Breast epithelium (tissue), 3 donors: ENCODE measurements around the gene ERMARD.

ENCODE experiments used
- CTCF ChIP-seq, 3 donors: fragments of 450-650 bp; IDR thresholded peaks; one replicate each; pipeline ENCODE4 v1.5.1; 2016 to 2017; ENCODE audit warnings: antibody characterized with exemption in 3 of 3, mild to moderate bottlenecking in 3 of 3, moderate library complexity in 3 of 3
- POLR2A ChIP-seq: fragments of 450-650 bp; IDR thresholded peaks from one replicate; pipeline ENCODE4 v1.6.1; 2016; ENCODE audit warnings: antibody characterized with exemption, mild to moderate bottlenecking, moderate library complexity

GRCh38 chr6:169780571-169781091 is 29.2 kb downstream of the ERMARD start:
- no peak for TF ChIP-seq POLR2A
- TF ChIP-seq CTCF (IDR thresholded peaks at IDR 0.05), result no peak
